Islet of Langerhans (tissue), 1 donor: ENCODE results near the gene PTCHD4.

Experiments
- FAIRE-seq: peaks from one replicate; lab custom pipeline; 2011; peaks lifted over from hg19 to GRCh38; lab: Jason Lieb, UNC

The PTCHD4 gene

DNA sequence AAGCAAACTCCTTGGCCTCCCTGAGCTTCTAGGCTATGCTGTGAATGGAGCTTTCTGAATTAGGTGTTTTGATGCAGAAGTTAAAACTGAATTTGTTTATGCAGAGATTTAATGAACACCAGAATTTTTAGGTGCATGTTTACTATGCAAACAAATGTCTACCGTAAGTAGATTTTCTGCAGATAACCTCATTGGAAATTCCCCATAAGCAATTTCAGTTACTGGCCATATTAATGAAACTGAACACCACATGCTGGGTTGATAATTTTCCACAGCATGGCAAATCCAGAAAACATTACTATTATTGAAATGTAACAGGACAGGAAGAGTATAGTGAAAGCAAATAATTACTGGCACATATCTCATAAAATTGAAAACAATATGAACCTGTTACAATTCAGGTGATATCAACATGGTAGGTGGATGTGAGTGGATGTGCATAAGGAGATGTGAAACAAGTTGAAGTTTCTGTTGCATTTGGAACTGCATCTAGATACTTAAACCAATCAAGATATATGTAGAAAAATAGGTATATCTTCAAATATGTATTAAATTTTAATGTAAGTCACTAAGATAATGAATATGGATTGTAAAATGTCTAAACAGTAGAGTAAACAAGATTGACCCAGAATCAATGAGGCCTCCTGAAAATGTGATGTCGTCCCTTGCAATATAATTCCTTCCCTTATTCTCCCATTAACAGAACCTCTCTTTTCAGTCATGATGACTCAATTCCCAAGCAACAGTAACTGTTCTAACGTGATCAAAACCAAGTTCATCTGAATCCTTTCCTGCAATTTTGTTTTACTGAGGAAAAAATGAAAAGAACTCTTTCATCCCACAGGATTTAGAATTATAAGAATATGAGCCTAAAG is 11.0 kb downstream of the PTCHD4 start:
- no peak for FAIRE-seq

- peak; percentile 78 for FAIRE-seq
These were observed 12.1 kb downstream of the PTCHD4 start for GRCh38 chr6:48098923-48099322.

DNA sequence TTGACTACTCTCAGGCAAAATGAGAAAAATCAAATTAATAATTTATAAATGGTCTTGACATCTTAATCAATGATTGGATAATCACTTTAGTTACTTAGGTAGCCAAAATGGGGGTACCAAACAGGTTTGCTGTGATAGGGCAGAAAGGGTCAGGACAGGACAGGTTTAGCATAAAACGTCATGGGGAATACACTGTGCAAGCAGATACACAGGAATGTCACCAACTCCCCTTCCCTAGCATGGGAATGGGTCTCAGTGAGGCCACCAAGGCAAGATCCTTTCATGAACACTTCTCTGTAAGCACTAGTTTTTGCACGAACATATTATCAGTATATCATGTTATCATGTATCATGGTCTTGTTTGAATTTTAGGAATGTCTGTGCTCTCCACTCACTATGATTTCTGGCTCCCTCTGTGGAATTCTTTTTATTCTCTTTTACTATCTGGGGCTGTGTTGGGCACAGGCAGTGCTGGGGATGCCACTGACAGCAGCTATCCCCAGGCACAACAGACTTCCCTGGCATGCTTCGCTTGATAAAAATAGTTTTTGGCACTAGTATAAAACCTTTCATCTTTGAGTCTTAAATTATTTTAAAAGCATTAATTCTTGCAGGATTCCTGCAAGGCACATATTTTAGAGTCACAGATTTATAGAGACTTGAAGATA is 18.3 kb downstream of the PTCHD4 start:
- FAIRE-seq = no peak

GRCh38 chr6:48090546-48090945 is 20.5 kb downstream of the PTCHD4 start:
- no peak for FAIRE-seq

GRCh38 chr6:48087448-48087847 is 23.5 kb downstream of the PTCHD4 start:
- peak; percentile 97 for FAIRE-seq

GRCh38 chr6:48086187-48086586 is 24.8 kb downstream of the PTCHD4 start:
- FAIRE-seq = no peak

DNA sequence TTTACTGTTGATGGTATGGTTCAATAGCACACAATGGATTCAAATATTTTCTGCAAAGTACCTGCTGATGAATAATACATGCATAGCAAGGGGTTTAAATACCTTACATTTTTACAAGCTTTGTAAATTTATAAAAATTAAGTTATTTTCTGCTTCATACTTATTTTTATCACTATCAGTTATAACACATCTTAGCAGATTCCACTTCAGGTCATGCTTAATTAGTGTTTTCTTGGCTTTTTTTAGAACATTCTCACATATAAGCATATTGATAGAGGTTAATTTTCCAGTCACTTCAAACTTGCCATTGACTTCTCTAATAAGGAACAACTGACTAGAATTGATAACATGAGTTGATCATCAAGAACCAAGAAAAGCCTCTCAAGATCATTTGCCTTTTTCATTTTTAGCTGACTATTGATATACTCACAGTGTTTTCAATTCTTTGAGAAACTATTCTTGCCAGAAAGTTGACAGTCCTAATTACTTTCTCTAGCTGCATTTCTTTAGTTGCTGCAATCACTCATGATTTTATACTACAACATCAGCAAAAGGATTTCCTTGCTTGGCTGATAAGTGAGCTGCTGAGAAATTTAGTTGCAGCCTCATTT is 25.8 kb downstream of the PTCHD4 start:
- no peak for FAIRE-seq

GRCh38 chr6:48084201-48084600 is 26.8 kb downstream of the PTCHD4 start:
- no peak for FAIRE-seq

GRCh38 chr6:48080227-48081009 is 30.6 kb downstream of the PTCHD4 start:
- FAIRE-seq = no peak

DNA sequence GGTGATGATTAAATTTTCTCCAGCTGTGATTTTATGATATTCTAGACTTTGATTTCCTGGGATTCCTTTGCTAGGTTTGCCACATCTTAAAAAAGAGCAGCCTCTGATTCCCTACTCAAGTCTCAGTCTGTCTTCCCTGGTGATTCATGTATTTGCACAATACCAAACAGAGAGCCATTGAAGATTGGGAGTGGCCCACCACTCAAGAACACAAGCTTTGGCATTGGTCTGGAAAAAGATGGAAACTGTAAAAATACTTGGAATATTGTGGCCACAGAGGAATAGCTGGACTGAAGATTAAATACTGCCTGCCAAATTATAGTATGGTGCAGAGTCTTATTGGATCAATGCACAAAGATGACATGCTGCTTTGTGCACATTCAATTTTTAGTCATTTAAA is 32.9 kb downstream of the PTCHD4 start:
- no peak for FAIRE-seq

DNA sequence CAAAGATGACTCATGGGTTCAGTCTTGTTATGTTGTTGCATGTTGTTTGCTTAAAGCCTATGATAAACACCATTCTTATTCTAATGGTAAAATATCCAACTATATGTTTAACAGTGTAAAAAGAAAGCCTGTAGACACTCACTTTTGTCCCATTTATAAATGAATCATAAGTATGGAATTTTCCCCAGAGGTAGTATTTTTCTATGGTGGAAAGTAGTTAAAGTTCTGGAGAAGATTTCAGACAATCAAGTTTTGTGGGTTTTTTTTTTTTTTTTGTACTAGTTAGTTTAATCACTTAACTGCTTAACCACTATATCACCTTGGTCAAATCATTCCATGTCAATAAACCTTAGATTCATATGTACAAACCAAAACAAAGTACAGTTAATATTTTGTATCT is 35.8 kb downstream of the PTCHD4 start:
- no peak for FAIRE-seq

- FAIRE-seq = no peak
These were observed 36.8 kb downstream of the PTCHD4 start for GRCh38 chr6:48073976-48074767.

DNA sequence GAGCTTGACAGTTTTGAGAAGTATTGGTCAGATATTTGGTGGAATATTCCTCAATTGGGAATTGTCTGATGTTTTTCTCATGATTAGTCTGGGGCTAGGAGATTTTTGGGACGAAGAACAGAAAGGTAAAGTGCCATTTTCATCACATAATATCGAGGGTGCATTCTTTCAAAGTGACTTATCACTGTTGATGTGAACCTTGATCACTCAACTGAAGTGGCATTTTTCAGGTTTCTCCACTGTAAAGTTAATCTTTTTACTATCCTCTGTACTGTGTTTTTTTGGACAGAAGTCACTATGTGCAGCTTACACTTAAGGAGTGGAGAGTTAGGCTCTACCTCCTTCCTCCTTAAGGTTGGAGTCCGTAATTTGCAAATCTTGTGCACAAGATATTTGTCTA is 39.2 kb downstream of the PTCHD4 start:
- no peak for FAIRE-seq

DNA sequence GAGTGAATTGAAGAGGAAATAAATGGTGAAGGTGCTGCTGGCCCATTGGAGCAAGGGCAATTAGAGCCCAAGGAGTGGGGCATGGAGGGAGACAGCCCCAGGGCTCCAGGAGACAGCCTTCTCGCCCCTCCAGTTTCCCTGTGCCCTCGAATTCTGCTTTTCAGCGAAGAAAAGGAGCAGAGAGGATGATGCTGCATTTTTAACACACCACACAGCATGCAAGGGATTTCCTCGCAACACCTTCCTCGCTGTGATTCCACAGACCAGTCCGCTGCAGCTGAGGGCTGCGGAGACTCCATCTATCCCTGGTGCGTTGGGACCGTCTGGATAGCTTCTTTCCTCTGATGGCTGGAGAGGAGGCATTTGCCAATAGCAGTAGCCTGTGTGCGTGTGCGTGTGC is 41.7 kb downstream of the PTCHD4 start:
- FAIRE-seq = no peak

DNA sequence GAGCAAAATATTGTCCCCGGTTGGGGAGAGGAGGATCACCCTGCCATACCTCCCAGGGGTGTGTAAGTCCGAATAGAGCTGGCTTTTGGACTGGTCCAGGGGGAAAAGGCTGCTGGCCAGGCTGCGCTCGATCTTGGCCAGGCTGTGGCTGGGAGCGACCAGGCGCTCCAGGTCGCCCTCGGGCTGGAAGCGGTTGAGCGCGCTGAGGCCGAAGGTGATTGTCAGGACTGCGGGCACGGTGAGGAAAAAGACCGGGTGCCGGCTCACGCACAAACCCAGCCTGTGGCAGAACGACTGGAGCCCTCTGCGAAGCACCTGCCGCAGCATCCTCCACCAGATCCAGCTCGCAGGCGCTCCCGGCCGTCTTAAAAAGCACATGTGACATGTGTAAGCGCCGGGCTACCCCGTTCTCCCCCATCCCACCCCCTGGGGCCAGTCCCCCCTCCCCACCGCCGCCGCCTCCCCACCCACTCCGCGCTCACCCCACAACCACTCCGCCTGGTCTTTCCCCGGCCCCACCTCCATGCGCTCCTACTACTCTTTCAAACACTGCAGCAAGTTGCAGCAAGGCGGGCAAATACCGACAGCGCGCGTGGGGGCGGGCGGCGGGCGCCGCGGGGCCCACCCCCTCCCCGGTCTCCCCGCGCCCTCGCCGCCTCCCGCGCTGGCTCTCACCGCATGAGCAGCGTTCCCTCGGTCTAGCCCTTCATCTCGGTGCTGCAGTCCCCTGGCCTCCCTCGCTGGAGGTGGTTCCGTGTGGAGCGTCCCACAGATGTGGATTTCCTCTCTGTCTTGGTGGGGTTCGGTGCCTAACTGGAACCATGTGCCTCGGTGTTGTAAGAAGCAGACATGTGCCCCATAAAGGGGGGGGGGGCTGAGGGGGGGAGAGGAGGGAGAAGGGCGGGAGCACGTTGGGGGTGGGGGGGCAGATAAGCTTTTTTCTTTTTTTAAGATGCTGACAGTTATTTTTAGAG is 42.4 kb downstream of the PTCHD4 start:
- no peak for FAIRE-seq

DNA sequence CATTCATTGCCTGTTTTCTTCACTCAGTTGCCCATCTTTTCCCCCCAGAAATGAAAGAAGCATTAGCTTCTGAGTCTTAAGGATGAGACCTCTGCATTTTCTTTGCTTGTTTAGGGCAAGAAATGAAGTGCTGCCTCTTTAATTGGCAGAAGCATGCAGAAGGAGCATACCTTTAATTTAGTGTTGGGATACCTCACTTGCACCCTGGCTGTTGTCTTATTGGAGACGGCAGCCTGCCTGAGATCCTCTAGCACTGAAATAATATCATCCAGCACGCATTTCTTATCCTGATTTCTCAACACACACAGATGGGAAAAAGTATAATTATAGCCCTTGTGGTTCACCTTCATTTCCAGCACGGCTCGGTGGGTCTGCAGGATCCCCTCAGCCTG is 43.1 kb downstream of the PTCHD4 start:
- no peak for FAIRE-seq

DNA sequence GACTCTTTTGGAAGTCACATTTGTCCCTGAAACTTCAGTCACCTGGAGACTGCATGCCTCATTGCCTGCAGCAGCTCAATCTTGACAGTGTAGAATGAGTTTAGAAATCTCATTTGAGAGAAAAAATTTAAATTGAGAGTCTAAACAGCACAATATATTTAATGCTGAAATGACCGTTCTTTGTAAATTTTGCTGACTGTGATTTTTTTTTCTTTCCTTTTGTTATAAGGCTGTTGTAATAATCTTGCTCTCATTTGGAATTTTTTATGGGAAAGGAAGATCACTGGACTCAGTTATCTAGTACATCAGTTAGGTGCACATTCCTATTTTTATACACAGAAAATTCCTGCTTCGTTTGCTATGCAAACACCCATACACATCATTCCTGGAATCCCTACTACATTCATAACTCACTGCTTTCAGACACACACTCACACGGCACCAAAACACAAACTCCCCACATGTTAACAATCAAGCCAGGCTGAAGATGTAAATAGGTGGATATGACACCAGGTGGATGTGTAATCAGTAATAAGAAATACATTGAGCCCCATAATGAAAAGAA is 43.8 kb downstream of the PTCHD4 start:
- FAIRE-seq = no peak

DNA sequence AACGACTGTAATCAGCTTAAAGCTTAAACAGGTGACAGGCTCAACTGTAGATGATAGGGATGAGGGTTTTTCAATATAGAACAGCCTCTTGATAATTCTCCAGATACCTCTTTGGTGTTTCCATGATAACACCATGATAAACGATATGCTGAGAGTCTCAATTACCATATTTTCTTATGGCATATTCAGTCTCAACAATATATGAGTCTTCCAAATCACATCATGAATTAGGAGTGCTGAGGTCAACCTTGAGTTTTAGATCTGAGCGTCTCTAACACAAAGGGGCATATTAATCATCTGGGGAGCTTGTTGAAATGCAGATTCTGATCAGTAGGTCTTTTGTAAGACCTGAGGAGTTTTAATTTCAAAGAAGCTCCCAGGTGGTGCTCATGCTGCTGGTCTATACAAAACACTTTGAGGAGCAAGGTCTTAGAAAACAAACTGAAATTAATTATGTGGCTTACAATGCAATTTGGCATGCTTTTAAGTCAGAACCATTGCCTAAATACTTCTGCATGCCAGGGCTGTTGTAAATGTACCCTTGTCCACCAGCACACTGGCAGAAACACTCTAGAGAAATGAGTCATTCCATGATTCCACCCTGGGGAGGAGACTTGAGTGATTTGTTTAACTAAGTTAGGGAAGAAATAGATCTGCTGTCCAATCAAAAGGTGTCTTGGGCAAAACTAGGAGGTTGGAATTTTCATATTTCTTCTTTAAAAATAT is 49.6 kb downstream of the PTCHD4 start:
- FAIRE-seq = no peak
